ENCODE results near the gene CFAP100. TPM values are rescaled to one million over a fixed set of nuclear protein-coding genes. Genes with fewer than 3 reads are reported as not detected.

Gene CFAP100
- total and polyA plus RNA-seq, 10 of the 15 experiments (the other 5 are each of a cell fraction or from before 2014, with no cell fraction given), result 0.04 to 0.27 TPM; not detected in 8

- no peak for TF ChIP-seq KDM1A (IDR thresholded peaks at IDR 0.05; ENCODE audit: borderline replicate concordance)
- no peak for TF ChIP-seq EZH2 (IDR thresholded peaks at IDR 0.05; ENCODE audit: borderline replicate concordance, control insufficient read depth, low read depth, low read length)
- TF ChIP-seq IRF5 (IDR thresholded peaks at IDR 0.05; ENCODE audit: borderline replicate concordance), result no peak
- TF ChIP-seq CEBPZ (IDR thresholded peaks at IDR 0.05; ENCODE audit: low read depth, low read length), result no peak
- peak; percentile 68; the same call in 1 of the 2 replicates for TF ChIP-seq NR2F1 (conservative IDR thresholded peaks at IDR 0.05)
- no peak for TF ChIP-seq SMC3 (IDR thresholded peaks at IDR 0.05; ENCODE audit: borderline replicate concordance, low read length)
- no peak for TF ChIP-seq FOXM1 (IDR thresholded peaks at IDR 0.05; ENCODE audit: low read depth, low read length)
- TF ChIP-seq SIX5 (IDR thresholded peaks at IDR 0.05; ENCODE audit: low read depth, low read length, severe bottlenecking), result no peak
- TF ChIP-seq RELA (IDR thresholded peaks at IDR 0.05; ENCODE audit: borderline replicate concordance, partially characterized antibody), result no peak
- no peak for TF ChIP-seq BCLAF1 (IDR thresholded peaks at IDR 0.05)
- no peak for TF ChIP-seq ZNF24 (IDR thresholded peaks at IDR 0.05)
- TF ChIP-seq BHLHE40 (IDR thresholded peaks at IDR 0.05; ENCODE audit: borderline replicate concordance in 1 of 2, low read depth in 2 of 2, low read length in 1 of 2), result peak in 1 of 2 experiments; percentile 7; a peak in 1 of 4 replicates
- no peak for TF ChIP-seq PAX5 (IDR thresholded peaks at IDR 0.05; ENCODE audit: borderline replicate concordance, low read depth, low read length)
- no peak for TF ChIP-seq PML (IDR thresholded peaks at IDR 0.05; ENCODE audit: low read length)
- TF ChIP-seq ZNF592 (IDR thresholded peaks at IDR 0.05), result no peak
- no peak for TF ChIP-seq PAX8 (IDR thresholded peaks at IDR 0.05)
- no peak for TF ChIP-seq FOS (IDR thresholded peaks at IDR 0.05; ENCODE audit: borderline replicate concordance, extremely low read depth, insufficient read length)
- TF ChIP-seq CHD1 (IDR thresholded peaks at IDR 0.05; ENCODE audit: low read depth, low read length), result no peak
These were observed 80.9 kb downstream of the CFAP100 start, which contains the start of gene ZXDC (continued) for GRCh38 chr3:126475413-126476114.

Measured in GM12878 (cell line).